Measurements from ENCODE around the gene ITPR3. TPM values are rescaled to one million over a fixed set of nuclear protein-coding genes. Genes with fewer than 3 reads are reported as not detected.
A peak's percentile ranks its signal among the peaks of the same experiment; 100 is the strongest.

ITPR3 gene
- polyA plus RNA-seq, 1 donor (not counting 4 experiments of a cell fraction or from before 2014, with no cell fraction given) = 43.3 TPM

DNA sequence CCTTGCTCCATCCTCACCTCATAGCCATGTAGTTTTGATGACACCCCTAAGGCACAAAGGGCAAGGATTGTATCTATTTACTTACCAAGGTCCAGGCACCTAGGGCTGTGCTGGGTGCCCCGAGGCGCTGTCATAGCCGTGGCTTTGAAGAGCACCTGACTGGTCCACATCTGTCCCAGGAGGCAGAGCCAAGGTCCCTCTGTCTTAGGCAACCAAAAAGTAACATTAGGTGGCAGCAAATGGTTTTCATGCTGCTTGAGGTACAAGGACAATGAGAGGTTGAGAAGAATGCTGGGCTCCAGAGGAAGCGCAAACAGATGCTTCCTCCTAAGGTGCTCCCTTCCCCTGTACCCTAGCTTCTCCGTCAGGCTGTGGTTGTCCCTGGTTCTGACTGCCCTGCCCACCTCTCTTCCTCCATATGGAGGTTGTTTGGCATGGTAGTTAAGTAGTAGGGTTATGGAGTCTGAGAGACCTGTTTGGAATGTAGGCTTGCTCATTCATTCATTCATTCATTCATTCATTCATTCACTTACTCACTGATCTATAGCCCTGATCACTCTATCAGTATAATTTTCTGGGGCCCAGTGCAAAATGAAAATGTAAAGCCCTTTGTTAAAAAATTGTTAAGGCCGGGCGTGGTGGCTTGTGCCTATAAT is 93.4 kb downstream of the ITPR3 start:
- Histone ChIP-seq H4K20me1 (ENCODE audit: control insufficient read depth, extremely low read depth, insufficient read depth, low read length) (no peaks in the 10 kb centered on the region), H3K9me3 (ENCODE audit: control insufficient read depth, low read depth, low read length) (no peaks in the 10 kb centered on the region), H3K4me3 (ENCODE audit: control insufficient read depth in 2 of 3, extremely low read depth in 1 of 3, insufficient read depth in 2 of 3, low read depth in 1 of 3, low read length in 3 of 3) (no peak overlapping the region), H3K4me2 (ENCODE audit: control insufficient read depth, extremely low read depth, insufficient read depth, low read depth, low read length) (no peak overlapping the region), H3K9ac (ENCODE audit: control insufficient read depth, extremely low read depth, insufficient read depth, low read length) (no peak overlapping the region), H3K4me1 (ENCODE audit: control insufficient read depth, extremely low read depth, insufficient read depth, low read length) (peaks cover 54% of the 10 kb centered on the region), H3K27ac (ENCODE audit: control insufficient read depth, insufficient read depth, low read length) (no peak overlapping the region), H3K36me3 (ENCODE audit: control insufficient read depth in 2 of 2, extremely low read depth in 1 of 2, insufficient read depth in 2 of 2, low read length in 2 of 2) (peaks cover 0 to 15% of the 10 kb centered on the region in 2 experiments), H3K27me3 (ENCODE audit: control insufficient read depth, extremely low read depth, insufficient read depth, low read length) (no peaks in the 10 kb centered on the region), H3K79me2 (ENCODE audit: control insufficient read depth, insufficient read depth, low read length) (peaks cover 16% of the 10 kb centered on the region), H2AFZ (ENCODE audit: control insufficient read depth, low read length) (no peak overlapping the region), H3K9me1 (ENCODE audit: control insufficient read depth, extremely low read depth, insufficient read depth, low read length) (peaks cover 2% of the 10 kb centered on the region)
- FAIRE-seq (no peak), DNase-seq (ENCODE audit: low read depth, low spot score) (no peak)
- dilution Hi-C loops (cut with MboI; ENCODE audit: extremely low pct_ligation_motif_present, low sequenced_read_pairs) = no loop called here
- TF ChIP-seq, protein P1, sequence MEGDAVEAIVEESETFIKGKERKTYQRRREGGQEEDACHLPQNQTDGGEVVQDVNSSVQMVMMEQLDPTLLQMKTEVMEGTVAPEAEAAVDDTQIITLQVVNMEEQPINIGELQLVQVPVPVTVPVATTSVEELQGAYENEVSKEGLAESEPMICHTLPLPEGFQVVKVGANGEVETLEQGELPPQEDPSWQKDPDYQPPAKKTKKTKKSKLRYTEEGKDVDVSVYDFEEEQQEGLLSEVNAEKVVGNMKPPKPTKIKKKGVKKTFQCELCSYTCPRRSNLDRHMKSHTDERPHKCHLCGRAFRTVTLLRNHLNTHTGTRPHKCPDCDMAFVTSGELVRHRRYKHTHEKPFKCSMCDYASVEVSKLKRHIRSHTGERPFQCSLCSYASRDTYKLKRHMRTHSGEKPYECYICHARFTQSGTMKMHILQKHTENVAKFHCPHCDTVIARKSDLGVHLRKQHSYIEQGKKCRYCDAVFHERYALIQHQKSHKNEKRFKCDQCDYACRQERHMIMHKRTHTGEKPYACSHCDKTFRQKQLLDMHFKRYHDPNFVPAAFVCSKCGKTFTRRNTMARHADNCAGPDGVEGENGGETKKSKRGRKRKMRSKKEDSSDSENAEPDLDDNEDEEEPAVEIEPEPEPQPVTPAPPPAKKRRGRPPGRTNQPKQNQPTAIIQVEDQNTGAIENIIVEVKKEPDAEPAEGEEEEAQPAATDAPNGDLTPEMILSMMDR (optimal IDR thresholded peaks at IDR 0.05 in 1 of 3, IDR thresholded peaks at IDR 0.05 in 1 of 3, conservative IDR thresholded peaks at IDR 0.05 in 1 of 3; ENCODE audit: extremely low read depth in 1 of 3, insufficient read depth in 2 of 3, low read length in 3 of 3) = peak in 1 of 3 experiments; percentile 17
- no peak for TF ChIP-seq EZH2 (IDR thresholded peaks at IDR 0.05; ENCODE audit: low read length)

DNA sequence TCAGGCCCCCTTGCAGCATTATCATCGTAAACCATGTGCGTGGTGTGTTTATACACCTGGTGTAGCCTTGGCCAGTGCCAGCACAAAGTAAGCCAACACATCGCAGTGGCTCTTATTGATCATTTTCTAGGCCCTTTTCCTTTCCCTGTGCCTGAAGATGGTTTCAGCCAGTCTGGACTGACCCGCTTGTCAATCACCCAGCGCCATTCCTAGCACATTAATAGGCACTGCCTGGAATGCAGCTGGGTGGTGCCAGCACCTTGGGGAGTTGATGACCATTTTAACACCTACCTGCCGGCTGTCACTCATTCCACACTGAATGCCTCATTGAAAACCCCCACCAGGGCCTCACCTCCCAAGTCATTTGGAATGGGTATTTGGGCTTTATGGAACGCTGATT is 95.3 kb downstream of the ITPR3 start:
- Histone ChIP-seq H3K36me3 (ENCODE audit: control insufficient read depth in 2 of 2, extremely low read depth in 1 of 2, insufficient read depth in 2 of 2, low read length in 2 of 2) (no peaks in the 10 kb centered on the region), H3K27me3 (ENCODE audit: control insufficient read depth, extremely low read depth, insufficient read depth, low read length) (no peaks in the 10 kb centered on the region), H3K79me2 (ENCODE audit: control insufficient read depth, insufficient read depth, low read length) (no peaks in the 10 kb centered on the region), H3K4me3 (ENCODE audit: control insufficient read depth in 2 of 3, extremely low read depth in 1 of 3, insufficient read depth in 2 of 3, low read depth in 1 of 3, low read length in 3 of 3) (no peak overlapping the region), H4K20me1 (ENCODE audit: control insufficient read depth, extremely low read depth, insufficient read depth, low read length) (no peaks in the 10 kb centered on the region), H3K4me2 (ENCODE audit: control insufficient read depth, extremely low read depth, insufficient read depth, low read depth, low read length) (peak overlapping the region; percentile 24), H3K9me3 (ENCODE audit: control insufficient read depth, low read depth, low read length) (no peaks in the 10 kb centered on the region), H2AFZ (ENCODE audit: control insufficient read depth, low read length) (no peak overlapping the region), H3K27ac (ENCODE audit: control insufficient read depth, insufficient read depth, low read length) (peak overlapping the region; percentile 44), H3K9me1 (ENCODE audit: control insufficient read depth, extremely low read depth, insufficient read depth, low read length) (no peaks in the 10 kb centered on the region), H3K4me1 (ENCODE audit: control insufficient read depth, extremely low read depth, insufficient read depth, low read length) (peaks cover 39% of the 10 kb centered on the region), H3K9ac (ENCODE audit: control insufficient read depth, extremely low read depth, insufficient read depth, low read length) (no peak overlapping the region)
- FAIRE-seq (no peak), DNase-seq (ENCODE audit: low read depth, low spot score) (no peak)
- dilution Hi-C loops (cut with MboI; ENCODE audit: extremely low pct_ligation_motif_present, low sequenced_read_pairs) = no loop called here
- TF ChIP-seq, protein P1 (optimal IDR thresholded peaks at IDR 0.05 in 1 of 3, IDR thresholded peaks at IDR 0.05 in 1 of 3, conservative IDR thresholded peaks at IDR 0.05 in 1 of 3; ENCODE audit: extremely low read depth in 1 of 3, insufficient read depth in 2 of 3, low read length in 3 of 3) = no peak
- no peak for TF ChIP-seq EZH2 (IDR thresholded peaks at IDR 0.05; ENCODE audit: low read length)

All from keratinocyte (primary cell).